CD4-positive, alpha-beta T cell treated with Interleukin-6 at 100 ng/mL for 8 hours (primary cell): ENCODE results near the gene DDC.

Experiments used
- DNase-seq: peaks from one replicate; pipeline ENCODE4 v3.0.0-alpha.2; 2020; ENCODE audit warnings: mixed read lengths, low spot score

Gene DDC

GRCh38 chr7:50450590-50451032, 114.6 kb downstream of the DDC start:
- peak; percentile 15 for DNase-seq

- DNase-seq = peak; percentile 83
Observed at GRCh38 chr7:50449881-50450589, 115.2 kb downstream of the DDC start, which contains the start of gene FIGNL1. Gene FIGNL1 (minus strand): TSS chr7:50450350. CDS start chr7:50447287, 3,063 bp downstream.

DNA sequence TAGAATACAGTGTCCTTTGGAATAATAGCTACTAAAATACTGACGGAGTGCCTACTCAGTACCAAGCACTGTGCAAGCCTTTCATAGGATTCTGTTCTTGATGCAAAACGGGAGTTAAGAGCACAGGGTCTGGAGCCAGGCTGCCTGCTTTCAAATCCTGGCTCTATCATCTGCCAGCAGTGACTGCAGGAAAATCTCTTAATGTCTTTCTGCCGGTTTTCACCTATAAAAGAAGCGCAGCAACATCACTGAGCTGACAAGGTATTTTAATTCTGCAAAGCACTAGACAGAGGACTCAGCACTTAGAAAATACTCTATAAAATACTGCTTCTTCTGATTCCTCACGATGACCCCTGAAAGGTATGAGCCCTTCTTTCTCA, 115.7 kb downstream of the DDC start:
- no peak for DNase-seq

- no peak for DNase-seq
Observed at GRCh38 chr7:50448823-50449222, 116.4 kb downstream of the DDC start.

GRCh38 chr7:50446542-50446960, 118.7 kb downstream of the DDC start:
- no peak for DNase-seq

DNA sequence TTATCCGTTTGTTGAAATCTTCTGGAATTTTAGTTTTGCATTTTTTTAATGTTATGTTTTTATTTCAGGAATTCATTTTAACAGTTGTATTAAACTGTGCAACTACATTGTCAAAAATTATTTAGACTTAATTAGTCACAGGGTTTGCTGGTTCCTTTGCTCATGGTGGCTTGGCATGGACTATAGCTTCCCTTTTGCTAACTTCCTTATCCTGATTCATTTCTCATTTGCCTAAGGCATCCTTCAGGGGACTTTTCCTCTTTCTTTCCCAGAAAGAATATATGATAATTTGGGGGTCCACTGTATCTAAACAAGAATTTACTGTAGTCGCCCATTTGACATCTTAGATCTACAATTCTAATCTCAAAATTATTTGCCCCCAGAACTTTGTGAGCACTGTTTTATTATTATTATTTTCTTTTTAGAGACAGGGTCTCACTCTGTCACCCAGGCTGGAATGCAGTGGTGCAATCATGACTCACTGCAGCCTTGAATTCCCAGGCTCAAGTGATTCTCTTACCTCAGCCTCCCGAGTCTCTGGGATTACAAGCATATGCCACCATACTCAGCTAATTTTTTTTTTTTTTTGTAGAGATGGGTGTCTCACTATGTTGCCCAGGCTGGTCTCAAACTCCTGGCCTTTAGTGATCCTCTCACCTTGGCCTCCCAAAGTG, 128.9 kb downstream of the DDC start:
- DNase-seq = no peak

DNA sequence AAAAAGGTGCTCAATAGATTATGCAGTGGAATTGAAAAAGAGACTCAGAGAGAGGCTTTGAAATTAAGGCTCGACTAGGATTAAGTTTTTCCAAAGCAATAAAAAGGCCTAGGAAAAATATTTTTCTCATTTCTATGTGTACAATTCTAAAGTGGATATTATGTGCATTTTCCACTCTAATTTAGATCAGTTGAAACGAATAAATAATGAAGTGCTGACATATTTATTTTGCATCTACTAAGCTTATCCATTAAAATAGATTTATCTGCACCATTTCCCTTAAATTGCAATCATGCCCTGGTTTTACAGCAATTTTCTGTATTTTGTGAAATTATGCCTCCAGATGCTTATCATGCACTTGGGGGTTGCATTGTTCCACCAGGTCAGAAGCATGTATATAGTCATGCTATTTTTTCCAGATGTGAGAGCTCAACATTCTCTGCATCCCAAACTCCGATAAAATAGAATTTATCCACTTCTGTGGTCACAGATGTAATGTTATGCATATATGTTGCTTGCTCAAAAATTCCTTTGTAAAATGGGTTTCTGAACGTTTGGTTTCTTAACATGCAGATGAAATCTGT, 133.4 kb downstream of the DDC start:
- no peak for DNase-seq

DNA sequence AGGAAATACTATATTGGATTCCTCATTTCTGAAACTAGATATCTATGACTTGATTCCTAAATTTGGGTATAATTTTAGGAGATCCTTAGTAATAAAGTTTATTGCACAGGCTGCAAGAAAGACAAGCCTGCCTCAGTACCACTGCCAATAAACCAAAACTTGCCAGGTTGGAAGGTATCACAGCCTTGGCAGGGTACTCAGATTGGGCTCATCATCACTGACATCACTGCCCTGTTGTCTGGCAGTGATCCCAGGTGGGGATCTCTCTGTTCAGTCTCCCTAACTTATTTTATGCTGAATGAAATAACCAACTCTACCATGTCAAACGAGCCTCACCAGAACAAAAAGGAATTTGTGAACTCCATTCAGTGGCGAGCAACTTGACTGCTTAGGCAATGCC, 133.9 kb downstream of the DDC start:
- no peak for DNase-seq

GRCh38 chr7:50428911-50429310, 136.3 kb downstream of the DDC start:
- no peak for DNase-seq

DNA sequence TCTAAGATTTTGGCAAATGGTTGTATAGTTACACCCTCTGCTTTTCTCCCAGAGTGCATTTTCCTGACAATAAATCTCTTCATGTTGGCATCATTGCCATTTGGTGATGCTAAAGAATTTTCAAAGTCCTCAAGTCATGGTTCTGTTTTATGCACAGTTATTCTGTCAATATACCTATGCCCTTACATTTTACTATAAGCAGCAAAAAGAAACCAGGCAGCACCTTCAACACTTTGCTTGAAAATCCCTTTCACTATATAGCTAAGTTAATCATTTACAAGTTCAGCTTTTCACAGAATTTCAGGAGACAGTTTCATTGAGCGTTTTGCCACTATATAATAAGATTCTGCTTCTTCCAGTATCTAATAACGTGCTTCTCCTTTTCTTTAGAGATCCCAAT, 137.7 kb downstream of the DDC start:
- DNase-seq = no peak

GRCh38 chr7:50426280-50427045, 138.7 kb downstream of the DDC start:
- DNase-seq = no peak

GRCh38 chr7:50425318-50425717, 139.9 kb downstream of the DDC start:
- DNase-seq = no peak

DNA sequence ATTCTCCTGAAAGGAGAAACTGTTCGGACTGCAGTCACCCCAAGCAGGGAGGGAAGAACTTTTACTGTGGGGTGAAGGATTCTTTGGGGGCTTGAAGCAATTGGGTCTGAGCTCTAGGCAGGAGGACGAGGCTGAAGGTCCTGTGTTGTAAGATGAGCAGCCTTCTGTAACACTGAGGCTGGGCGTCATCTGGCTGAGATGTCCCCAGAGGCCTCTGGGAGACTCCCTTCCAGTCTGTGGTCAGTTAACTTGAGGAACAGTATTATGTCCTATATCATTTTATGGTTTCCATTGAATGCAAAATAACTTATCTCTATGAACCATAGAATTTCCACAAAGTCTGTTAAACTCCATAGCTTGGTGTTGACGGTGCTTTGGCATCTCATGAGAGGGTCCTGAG, 141.3 kb downstream of the DDC start:
- no peak for DNase-seq

DNA sequence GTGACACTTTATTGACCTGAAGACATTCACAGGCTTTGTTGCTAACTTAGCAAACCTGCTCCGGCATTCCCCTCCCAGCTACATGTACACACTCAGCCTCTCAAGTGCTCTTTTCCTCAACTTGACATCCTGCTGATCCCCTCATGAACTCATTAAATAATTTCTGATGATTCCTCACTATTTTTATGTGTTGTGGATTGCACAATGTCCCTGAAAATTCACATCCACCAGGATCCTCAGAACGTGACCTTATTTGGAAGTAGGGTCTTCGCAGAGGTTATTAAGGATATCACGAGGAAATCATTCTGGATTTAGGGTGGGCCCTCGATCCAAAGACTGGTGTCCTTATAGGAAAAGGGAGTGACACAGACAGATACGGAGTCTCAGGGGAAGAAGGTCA, 142.3 kb downstream of the DDC start:
- DNase-seq = no peak

GRCh38 chr7:50421043-50421442, 144.2 kb downstream of the DDC start:
- no peak for DNase-seq

- no peak for DNase-seq
Observed at GRCh38 chr7:50418526-50419290, 146.5 kb downstream of the DDC start.

DNA sequence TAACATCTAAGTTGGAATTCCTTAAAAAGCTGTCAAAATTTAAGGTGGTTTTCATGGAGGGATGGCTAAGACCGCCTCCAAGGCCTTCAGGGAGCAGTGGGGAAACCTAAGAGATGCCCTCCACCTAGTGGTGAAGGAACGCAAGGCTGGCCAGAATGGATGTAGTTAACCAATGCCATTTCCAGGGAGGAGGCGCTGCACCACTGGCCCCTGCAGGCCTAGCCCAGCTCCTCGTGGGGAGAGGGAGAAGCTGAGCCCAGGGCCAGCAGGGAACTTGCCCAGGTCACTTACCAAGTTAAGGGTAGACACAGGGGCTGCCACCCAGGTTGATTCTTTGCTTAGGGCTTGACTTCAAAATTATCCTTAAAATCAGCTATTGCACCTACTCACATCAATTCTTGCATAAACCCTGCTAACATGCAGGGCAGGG, 147.1 kb downstream of the DDC start:
- peak; percentile 81 for DNase-seq

DNA sequence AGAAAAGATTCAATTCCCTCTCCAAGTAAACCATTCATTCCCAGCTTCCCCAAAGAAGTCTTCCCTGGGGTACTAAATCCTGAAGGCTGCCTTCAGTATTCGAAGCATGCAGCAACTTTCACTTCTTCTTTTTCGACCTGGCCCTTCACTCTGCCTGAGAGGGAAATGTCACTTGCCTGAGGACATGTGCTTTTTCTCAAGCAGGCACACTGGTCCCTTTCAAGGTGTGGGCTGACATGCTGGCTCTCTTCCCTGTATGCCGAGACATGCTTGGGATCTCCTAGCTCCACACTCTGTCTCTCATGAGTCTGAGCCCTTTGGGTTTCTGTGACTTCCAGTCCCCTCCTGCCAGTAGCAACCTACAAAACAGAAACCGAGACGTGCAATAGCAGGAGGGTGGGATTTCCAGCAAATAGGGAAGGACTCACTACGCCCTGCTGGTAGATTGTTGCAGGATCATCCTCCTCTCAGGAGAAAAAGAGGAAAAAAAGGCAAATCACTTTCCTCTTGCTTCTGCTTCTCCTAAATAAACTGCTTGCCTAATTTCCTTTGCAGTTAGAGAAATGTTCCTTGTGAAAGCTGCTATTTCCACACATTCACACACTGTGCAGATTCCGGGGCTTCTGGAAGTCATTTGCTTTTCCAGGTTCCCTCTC, 148.6 kb downstream of the DDC start:
- no peak for DNase-seq

DNA sequence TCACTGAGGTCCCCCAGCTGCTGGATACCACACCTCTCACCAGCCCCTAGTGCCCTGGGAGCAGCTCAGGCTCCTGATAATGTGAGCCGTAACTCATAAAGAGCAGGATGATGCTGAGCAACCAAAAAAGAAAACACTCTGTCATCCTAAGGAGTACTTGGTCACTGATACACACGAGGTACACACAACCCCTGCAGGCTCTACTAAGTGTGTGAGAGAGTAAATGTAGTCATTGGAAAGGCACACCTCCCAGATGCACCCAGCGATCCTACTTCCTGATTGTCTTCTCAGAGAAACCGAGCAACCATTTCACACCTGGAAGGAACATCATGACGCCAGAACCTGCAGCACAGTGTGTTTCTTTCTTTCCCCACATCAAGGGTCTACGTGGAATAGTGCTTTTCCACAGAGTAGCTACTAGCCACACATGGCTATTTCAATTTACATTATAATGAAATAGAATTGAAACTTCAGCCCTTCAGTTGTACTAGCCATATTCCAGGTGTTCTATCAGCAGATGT, 149.3 kb downstream of the DDC start:
- DNase-seq = no peak

GRCh38 chr7:50413561-50413960, 151.6 kb downstream of the DDC start:
- DNase-seq = no peak

- no peak for DNase-seq
Observed at GRCh38 chr7:50412973-50413372, 152.2 kb downstream of the DDC start.
